Coronary artery (tissue), 2 donors: ENCODE measurements around the gene KITLG.
"Not testable (repeated sequence)": the region's sequence is repeated elsewhere in the genome, so short reads cannot be mapped to it uniquely, and the experiment has no call there.

ENCODE experiments used
- DNase-seq: peaks from one replicate; pipeline ENCODE4 v3.0.0-alpha.2; 2017; ENCODE audit warnings: low spot score
- H3K27ac ChIP-seq, 2 donors: fragments of 200-600 bp; sonication (generic); one replicate each; pipeline ENCODE4 v1.5.1; 2016 to 2019
- H3K4me3 ChIP-seq: fragments of 200-600 bp; sonication (generic); 2 replicates; pipeline ENCODE4 v1.5.1; 2016; ENCODE audit warnings: mild to moderate bottlenecking, moderate library complexity
- TF ChIP-seq, protein P1 (sequence below): fragments of 200-600 bp; sonication (generic); IDR thresholded peaks from one replicate; pipeline ENCODE4 v1.5.1; 2019; ENCODE audit warnings: antibody characterized with exemption

The KITLG gene

DNA sequence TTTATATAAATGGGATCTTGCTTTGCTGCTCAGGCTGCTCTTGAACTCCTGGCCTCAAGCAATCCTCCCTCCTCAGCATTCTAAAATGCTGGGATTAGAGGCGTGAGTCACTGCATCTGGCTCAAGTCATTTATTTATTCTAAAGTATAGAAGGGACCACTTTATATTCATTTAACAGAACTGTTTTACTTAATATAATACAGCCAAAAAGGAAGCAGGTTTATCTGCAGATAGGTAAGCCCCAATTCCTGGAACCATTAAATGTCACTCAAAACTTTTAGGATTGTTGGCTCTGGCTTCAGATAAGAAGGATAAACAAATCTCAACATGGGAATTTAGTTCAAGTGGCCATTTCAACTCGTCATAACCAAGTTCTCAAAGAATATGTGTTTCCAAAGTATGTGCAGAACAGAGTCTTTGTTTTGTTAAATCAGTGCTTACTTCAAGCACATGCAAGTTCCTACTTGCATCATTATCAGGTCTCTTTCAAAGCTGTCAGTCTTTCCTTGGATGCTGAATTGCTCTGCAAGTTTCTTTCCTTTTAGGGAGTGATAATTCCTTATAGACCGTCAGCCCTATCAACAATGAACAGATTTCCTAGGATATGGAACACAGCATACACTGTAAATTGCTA lies 60.4 kb downstream of the KITLG start:
- DNase-seq = no peak
- Histone ChIP-seq H3K4me3 (no peak overlapping the region), H3K27ac (peak overlapping the region; percentile 6 to 16)
- TF ChIP-seq, protein P1, sequence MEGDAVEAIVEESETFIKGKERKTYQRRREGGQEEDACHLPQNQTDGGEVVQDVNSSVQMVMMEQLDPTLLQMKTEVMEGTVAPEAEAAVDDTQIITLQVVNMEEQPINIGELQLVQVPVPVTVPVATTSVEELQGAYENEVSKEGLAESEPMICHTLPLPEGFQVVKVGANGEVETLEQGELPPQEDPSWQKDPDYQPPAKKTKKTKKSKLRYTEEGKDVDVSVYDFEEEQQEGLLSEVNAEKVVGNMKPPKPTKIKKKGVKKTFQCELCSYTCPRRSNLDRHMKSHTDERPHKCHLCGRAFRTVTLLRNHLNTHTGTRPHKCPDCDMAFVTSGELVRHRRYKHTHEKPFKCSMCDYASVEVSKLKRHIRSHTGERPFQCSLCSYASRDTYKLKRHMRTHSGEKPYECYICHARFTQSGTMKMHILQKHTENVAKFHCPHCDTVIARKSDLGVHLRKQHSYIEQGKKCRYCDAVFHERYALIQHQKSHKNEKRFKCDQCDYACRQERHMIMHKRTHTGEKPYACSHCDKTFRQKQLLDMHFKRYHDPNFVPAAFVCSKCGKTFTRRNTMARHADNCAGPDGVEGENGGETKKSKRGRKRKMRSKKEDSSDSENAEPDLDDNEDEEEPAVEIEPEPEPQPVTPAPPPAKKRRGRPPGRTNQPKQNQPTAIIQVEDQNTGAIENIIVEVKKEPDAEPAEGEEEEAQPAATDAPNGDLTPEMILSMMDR = no peak

DNA sequence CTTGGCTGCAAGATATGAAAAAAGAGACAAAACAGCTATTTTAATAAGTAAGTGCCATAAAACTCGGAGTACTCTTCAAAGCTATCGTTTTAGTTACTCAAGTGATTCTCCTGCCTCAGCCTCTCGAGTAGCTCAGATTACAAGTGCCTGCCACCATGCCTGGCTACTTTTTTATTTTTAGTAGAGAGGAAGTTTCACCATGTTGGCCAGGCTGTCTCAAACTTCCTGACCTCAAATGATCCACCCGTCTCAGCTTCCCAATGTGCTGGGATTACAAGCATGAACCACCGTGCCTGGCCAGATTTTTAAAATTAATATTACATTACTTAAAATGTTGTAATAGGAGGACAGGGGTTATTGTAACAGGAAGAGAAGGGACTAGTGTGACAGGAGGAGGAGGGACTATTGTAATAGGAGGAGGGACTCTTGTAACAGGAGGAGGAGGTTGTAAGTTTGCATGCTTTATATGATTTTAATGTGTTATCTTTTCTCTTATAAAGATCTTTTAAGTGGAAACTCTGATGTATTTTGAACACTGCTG lies 61.3 kb downstream of the KITLG start:
- peak overlapping the region in 1 of 2 donors; percentile 12 for H3K27ac ChIP-seq
- H3K4me3 ChIP-seq = no peak overlapping the region
- TF ChIP-seq, protein P1 = no peak
- no peak for DNase-seq

DNA sequence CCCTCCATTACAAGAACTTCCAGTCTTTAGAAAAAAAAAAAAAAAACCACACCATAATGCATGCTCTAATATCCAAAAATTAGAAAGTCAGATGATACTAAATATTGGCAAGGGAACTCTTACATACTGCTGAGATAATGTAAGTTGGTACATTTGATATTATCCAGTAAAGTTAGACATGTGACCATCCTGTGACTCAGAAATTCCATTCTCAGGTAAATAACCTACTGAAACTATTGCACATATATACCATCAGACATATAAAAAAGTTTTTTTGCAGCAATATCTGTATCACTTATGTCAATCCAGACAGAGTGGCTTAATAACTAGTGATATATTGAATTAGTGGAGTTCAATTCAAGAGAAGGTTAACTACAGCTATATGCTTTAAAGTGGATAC lies 63.5 kb downstream of the KITLG start:
- H3K27ac ChIP-seq = no peak overlapping the region
- DNase-seq = no peak
- no peak overlapping the region for H3K4me3 ChIP-seq
- TF ChIP-seq, protein P1 = no peak

DNA sequence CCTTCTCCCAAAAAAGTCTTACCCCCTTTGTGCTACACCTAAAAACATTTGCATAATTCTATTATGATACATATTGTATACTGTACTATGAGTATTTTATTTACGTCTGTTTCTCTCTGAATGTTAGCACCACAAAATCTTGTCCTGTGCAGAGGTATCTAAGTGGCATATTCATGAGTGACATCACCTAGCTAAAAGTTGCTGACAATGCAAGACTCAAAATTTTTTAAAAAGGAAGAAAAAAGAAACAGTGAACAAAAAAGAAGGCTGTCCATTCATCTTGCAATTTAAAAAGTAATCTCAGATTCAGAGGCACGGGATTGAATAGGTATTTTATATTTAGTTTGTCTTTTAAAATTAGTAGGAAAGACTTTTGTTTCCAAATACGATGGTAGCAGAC lies 69.4 kb downstream of the KITLG start:
- DNase-seq = no peak
- no peak overlapping the region for H3K27ac ChIP-seq
- TF ChIP-seq, protein P1 = no peak
- H3K4me3 ChIP-seq = no peak overlapping the region

DNA sequence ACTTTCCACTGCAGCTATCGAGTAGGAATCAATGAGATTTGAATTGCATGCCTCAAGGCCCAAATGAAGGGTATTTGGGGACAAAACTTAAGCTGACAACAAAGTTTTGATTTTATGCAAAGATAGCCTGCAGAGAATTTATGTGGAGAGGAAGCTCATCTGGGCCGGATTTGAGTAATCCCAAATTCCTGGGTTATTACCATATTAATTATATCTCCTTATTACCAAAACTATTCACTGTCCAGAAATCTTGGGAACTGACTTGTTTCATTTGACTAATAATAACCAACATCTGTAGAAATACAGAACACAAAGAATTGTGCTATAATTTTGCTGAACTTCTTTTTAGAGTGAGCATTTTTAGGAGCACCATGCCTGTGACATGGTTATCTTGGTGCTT lies 70.4 kb downstream of the KITLG start:
- TF ChIP-seq, protein P1 = no peak
- no peak for DNase-seq
- Histone ChIP-seq H3K27ac (no peak overlapping the region), H3K4me3 (no peak overlapping the region)

DNA sequence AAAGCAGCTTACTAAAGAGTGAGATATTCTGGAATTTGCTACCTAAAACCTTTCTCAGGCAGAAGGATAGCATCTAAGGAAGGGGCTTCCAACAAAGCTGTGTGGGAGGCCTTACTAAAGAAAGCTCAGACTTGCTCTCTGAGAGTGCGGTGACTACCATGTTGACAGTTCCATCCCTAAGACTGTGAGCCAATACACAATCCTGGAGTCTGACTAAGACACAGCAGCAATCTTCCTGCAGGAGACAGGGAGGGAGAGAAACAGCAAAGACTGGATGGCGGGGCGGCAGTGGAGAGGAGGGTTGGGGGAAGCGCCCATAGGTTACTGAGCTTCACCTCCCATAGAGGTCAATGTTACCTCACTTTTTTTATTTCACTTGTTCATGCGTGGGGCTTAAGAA lies 70.9 kb downstream of the KITLG start:
- Histone ChIP-seq H3K4me3 (no peak overlapping the region), H3K27ac (no peak overlapping the region)
- TF ChIP-seq, protein P1 = no peak
- DNase-seq = no peak

DNA sequence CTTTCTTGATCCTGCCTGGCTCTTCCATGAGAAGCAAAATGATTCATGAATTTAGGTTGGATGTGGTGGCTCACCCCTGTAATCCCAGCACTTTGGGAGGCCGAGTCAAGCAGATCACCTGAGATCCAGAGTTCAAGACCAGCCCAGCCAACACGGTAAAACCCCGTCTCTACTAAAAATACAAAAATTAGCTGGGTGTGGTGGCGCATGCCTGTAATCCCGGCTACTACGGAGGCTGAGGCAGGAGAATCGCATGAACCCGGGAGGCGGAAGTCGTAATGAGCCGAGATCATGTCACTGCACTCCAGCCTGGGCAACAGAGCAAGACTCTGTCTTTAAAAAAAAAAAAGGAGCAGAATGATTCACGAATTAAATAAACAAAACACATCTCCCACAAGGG lies 72.4 kb downstream of the KITLG start:
- not testable (repeated sequence) for DNase-seq, H3K4me3 ChIP-seq, H3K27ac ChIP-seq
